HG02798 (cell line): ENCODE measurements around the gene IGF1R.

Source experiments
- ATAC-seq: cut with Tn5 transposase; IDR thresholded peaks from one replicate; pipeline ENCODE4 v1.9.1; 2021; ENCODE audit warnings: mild to moderate bottlenecking; ENCODE audit not compliant: unreplicated experiment, poor library complexity

The IGF1R gene

DNA sequence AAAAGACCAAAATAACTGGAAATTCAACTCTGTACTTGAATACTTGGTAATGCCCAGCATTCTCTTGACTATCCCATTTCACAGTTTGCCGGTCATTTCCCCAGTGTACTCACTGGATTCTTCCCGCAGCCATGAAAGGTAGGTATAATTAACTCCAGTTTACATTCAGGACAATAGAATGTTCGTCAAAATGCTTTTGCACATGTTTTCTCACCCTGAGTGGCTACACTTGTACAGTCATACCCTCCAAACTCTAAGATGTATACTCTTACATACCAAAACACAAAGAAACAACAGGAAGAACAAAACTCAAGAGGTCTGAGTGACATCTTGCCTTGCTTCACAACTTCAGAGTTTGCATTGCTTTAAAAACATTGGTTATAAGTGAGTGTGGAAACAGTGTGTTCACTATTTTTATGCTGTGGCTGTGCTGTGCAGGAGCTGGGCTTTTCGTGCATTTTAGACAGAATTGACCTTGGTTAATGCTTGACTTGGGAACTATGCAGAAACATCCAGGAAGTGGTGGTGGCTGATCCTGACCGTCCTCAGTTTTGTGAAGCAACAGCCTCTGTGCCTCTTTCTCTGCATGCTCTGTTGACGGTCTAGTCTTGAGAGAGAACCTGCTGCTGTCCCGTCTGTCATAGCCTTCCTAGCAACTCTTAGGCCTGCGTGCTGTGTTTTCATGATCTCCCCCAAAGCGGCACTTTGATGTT is 90.5 kb downstream of the IGF1R start:
- ATAC-seq, result no peak

DNA sequence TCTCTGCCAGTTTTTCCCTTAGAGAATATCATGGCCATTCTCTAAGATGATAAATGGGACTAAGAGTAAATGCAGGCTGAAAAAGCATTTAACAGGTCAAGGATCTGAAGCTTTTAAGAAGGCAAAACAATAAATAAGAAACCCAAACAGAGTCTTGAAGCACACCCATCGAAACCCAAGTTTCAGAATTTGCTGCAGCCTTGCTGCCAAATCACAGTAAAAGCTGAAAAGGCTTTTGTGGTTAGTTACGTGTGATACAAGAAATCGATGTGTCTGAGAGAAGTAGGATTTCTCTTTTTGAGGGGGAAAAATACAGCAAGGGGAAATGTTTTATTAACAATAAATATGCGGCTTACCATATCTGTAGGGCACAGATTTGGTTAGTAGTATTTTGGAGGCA is 92.0 kb downstream of the IGF1R start:
- ATAC-seq, result no peak

DNA sequence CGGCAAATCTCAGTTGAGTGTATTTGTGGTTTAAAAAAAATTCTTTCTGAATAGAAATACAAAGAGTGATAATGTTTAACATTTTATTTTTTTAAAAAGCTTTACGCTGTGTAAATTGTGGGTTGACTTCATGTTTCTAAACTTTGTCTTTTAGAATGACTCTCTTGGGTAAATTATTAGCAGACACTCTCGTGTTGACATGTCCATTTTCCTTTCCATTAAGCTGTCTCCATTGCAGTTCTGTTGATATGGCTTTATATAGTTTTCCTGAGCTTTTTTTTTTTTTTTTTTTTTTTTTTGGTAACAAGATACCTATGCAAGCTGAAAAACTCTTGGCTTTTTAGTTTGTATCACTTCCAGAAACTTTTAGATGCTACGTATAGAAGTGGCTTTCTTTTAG is 92.6 kb downstream of the IGF1R start:
- ATAC-seq, result no peak

DNA sequence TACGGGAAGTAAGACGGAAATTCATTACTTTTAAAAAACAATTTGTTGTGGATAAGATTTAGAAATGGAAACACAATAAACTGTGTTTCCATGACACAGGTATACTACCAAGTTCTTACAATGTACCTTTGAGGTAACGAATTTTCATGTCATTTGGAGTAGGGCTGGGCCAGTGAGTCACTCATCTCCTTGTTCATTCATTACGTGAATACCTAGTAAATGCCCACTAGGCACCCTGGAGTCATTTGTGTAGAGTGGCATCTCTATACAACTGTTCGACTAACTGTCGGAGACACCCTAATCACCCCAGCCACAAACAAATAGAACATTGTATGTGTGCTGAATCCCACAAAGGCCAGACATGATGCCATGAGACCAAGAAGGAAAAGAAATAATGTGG is 94.8 kb downstream of the IGF1R start:
- no peak for ATAC-seq

DNA sequence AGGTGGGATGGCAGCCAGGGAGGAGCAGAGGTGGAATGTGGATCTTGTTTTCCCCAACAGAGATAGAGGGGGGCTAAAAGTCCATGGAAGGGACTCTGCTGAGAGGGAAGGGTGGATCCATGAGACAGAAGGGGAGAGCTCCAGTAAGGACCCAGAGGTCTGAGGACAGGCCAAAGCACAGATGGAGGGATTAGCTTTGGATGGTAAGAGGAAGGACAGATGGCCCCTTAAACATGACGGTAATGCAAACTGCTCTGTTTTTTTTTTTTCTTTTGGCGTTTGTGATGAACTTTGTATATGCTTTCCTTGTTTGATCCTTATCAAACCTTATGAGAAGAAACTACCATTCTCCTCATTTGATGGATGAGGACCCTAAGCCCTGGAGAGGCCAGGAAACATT is 96.2 kb downstream of the IGF1R start:
- ATAC-seq, result no peak

DNA sequence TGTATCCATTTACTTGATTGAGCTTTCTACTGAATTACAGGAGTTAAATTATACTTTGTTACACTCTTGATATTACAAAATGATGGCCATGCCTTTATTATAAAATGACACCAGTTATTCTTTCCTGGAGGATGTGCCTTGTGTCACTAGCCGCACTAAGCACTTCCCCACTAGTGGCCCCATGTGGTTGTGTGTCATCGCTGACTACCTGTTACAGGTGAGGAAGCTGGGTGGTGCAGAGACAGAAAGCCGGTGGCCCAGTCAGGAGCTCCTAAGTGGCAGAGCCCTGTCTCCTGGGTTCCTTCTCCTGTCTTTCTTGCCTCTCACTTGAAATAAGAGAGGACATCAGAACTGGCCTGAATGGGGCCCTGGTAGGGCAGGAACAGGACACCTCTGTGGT is 96.8 kb downstream of the IGF1R start:
- ATAC-seq, result no peak

DNA sequence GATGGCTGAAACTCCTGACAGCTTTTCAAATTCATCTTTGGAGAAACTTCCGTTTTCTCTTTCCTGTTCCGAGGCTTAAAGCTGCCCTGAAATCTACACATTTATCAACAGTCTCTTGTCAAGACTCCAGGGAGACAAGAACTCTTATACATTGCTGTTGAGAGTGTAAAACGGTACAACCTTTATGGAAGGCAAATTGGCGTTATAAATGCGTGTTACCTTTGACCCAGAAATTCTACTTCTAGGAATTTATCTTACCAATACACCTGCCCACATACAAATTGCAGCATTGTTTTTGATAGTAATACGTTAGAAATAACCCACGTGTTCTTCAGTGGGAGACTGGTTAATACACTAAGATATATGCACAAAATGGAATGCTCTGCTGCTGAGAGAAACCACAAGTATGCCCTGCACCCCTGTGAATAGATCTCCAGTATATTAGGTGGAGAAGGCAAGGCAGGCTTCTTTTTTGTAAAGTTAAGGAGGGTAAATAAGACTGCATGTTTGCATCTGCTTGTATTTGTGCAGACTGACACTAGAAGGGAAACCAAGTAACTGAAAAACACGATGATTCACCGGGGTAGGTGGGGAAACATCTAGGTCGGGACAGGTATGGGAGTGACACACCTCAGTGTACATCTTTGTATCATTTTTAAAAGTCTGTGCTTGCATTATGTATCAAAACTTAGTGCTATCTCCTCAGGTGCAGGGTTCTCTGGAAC is 97.5 kb downstream of the IGF1R start:
- ATAC-seq, result no peak

DNA sequence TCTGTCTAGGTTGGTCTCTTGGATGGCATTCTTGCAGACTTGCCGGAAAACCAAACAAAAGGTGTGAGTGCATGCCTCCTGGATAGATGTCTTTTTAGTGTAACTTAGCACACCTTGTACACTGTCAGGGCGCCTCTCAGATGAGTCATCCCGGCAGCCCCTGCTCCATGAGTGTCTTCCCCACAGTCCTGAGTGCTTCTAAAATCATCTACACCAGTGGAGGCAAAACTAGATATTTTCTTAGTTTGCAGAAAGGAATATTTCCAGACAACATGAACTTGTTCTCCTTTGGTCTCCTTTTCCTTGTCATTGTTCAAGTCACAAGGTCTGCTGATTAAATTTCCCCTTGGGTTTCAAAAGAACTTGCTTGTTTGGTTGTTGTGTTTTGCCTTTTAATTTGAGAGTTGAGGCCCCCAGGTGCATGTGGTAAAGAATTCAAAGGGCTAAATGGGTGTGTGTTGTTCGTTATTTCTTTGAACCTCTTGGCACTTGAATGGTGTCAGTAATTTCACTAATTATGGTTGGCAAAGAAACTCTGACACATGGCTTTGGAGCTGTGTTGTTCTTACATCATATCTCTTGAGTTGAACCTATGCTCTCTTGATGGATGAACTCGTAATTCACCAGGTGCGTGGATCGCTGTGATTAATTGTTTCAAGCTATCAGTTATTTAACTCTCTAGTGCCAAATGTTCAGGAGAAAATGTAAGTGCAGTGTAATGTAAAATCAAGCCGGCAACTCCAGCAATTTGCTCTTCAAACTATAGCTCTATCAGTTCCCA is 98.2 kb downstream of the IGF1R start:
- ATAC-seq, result no peak

DNA sequence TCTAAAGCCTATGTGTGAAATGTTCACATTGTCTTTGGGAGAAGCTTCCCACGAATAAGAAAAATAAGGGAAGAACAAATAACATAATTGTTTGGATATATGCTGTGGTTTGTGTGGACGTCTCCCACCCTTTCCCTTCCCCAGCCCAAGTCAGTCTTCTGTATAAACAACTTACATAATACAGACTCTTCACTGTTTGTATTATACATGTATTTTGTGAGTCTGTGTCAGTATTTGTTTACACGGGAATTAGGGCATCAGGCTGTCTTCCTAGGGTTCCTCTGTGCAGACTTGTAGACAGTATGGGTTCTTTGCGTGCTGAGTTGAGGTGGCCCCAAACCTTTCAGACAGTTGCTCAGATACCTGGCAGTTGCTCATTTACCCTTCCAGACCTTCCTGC is 103.4 kb downstream of the IGF1R start:
- no peak for ATAC-seq

DNA sequence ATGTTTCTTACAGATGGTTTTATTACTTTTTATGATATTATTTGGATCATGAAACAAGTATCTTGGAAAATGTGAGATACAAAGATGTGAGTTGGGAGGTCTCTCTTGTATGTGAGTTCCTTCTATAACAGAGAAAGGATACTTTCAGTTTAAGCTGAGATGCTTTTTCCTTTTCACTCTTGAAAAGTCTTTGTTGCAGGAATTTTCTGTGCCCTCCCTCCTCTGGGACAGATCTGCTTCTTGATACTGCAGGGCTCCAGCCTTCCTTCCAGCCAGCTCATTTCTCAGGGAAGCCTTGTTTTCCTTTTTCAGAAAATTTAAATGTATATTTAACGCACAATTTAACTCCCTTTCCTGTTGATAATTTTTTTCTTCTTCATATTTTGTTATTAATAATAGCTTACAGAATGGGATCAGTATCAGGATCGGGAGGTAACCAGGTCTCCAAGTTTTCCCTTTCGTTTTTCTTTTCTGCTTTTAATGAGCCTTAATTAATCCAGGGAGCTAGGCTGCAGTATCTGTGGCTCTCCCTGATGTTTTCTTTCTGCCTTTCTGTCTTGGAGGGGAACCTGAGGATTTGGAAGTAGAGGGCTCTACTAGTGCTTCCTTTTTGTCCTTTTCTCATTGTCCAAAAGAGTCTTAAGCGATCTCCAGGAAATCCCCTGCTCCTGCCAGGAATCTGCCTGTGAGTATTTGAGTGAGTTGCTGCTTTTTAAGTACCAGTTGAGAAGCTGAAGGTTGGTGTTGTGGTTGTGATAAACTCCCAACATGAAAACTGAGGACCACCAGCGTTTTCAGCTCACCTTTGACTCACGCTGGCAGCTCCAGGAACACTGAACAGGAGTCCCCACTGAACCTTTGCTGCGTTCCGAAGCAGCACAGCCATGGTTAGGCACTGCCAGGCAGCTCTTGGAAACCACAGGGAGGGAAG is 105.7 kb downstream of the IGF1R start:
- ATAC-seq, result no peak

DNA sequence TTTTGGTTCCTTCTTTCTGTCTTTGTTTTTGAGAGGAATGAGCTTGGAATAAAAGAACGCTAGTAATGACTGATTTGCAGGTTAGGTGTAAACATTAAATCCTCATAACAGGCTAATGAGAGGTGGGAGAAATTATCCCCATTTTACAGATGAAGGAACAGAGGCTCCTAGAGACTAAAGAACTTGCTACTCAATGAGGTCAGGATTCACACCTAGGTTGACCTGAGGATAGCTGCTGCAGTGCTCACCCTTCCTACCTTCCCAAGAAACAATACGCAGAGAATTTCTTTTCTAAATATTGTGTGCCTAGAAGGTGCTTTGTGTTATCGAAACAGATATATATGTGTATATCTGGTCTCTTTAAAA is 106.3 kb downstream of the IGF1R start:
- no peak for ATAC-seq

DNA sequence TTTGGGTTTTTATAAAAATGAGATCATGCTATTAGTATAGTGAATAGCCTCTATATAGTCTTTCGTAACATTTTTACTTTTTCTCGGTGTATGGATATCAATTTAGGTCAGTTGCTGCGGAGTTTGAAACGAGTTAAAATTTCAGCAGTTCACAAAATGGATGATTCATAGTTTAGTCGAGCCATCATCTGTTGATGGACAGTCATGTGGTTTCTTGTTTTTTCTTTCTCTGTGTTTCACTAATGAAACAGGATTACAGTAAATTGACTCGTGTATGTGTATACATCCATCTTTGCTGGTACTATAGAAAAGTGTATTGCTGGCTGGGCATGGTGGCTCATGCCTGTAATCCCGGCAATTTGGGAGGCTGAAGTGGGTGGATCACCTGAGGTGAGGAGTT is 106.8 kb downstream of the IGF1R start:
- ATAC-seq, result no peak

DNA sequence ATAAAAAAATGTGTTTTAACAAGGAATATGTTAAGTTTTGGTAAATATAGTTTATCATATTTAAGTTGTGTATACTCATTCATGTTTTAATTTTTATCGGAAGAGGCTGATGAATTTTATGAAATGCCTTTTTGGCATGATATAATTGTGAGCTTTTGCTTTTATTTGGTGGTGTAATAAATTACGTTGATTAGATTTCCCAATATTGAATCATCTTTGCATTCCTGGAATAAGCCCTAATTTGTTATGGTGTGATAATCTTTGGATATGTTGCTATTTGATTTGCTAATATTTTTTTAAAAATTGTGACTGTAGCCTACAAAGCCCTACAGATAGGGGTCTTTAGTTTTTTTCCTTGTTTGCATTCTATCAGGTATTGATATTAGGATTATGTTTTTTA is 107.4 kb downstream of the IGF1R start:
- ATAC-seq, result no peak

DNA sequence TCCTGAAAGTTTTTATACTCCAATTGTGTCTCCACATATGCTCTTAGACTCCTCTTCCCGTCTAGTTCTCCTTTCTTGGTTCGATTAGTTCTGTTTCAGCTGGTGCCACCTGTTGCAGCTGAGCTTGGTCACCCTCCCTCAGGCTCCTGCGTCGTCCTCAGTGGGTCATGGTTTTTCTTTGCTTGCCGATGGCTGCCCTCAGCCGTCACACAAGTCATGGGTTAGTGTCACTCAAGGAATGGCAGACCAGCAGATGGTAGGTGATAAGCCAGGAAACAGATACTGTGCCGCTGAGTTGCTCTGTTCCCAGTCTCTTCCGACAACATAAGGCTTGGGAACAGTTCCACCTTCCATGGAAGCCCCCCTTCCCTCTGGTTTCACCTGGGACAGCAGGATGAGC is 109.9 kb downstream of the IGF1R start:
- no peak for ATAC-seq

DNA sequence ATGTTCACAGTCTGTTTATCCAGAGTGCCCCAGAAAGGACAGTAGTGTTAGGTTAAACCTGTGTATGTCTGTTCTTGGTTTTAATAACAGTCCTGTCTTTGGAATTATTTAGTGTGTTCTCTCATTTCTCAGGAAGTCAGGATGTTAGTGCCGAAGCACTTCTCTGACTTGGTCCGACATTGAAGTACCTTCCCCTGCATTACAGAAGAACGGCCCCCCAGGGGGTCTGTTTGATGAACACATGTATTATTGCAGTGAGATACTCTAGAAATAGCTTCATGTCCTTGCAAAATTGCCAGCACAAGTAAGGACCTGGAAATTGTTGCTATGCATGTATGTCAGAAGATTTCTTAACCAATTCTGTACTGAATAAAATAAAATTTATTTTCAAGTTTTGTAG is 110.9 kb downstream of the IGF1R start:
- no peak for ATAC-seq

DNA sequence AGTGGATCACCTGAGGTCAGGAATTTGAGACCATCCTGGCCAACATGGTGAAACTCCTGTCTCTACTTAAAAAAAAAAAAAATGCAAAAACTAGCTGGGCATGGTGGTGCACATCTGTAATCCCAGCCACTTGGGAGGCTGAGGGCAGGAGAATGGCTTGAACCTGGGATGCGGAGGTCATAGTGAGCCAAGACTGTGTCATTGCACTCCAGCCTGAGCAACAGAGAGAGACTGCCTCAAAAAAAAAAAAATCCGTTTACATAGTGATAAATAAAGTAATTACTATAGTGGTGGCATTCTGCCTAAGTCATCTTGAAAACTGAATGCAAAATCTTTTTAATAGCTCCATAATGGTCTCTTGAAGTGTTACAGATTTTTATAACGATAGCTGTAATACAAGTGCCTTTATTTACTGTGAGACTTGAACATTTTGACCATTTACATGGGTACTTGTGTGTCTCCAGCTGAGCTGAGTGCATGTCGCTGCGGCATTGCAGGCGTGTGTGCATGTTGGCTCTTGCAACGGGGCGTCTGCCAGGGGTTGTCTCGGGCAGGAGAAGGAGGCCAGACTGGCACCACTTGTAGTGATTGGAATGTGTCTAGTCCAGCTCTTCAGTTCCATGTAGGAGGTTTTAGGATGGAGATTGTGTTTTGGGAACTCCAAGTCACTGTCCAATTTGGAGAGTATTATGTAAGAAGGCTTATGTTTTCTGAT is 111.9 kb downstream of the IGF1R start:
- ATAC-seq, result no peak

DNA sequence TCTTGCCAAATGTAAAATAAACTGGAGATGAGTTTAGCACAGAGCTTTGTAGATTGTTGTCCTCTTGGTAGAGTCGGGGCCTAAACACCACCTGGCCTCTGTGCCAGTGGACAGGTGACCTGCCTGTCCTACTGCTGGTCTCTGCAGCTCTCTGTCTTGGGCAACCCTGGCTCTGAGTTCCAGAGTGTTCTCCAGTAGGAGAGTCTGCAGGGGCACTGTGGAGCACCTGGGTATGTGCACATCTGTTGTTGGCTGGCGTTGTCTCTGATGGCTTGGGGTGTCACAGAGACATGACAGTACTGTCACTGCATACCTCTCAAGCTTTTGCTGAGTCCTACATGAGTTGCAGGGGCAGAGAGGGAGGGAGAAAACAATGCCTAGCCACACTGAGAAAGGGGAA is 112.6 kb downstream of the IGF1R start:
- no peak for ATAC-seq

DNA sequence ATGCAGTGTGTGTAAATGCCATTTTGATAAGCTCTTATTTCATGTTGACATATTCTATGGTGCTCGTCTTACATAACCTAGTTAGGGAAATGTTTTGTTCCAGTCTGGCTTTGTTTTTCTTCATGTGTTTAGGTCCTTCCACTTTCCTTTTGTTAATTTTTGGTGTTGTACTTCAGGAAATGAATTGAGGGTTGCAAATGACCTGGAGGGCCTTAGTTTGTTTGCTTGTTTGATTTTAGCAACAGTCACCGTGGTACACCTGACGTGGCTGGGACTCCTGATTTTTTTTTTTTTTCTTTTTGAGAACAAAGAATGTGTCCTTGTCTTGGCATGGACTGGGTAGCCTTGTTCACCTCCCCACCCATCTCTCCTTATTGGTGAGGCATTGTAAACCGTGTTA is 114.8 kb downstream of the IGF1R start:
- ATAC-seq, result no peak

DNA sequence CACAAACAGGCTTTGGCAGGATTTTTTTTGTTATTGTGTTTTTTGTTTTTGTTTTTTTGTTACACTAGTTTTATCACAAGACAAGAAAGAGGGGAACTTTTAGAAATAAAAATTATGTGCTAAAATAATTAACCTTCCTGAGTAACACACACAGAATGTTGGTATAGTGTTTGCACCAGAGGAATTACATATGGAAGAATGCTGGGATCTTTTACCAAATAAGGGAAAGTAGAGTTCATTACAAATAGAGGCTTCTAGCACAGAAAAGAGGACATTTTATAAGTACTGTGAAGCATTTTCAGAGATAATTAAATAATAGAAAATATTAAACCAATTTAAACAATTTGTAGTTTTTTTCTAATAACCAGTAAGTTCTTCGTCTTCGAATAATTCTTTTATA is 116.0 kb downstream of the IGF1R start:
- ATAC-seq, result no peak

DNA sequence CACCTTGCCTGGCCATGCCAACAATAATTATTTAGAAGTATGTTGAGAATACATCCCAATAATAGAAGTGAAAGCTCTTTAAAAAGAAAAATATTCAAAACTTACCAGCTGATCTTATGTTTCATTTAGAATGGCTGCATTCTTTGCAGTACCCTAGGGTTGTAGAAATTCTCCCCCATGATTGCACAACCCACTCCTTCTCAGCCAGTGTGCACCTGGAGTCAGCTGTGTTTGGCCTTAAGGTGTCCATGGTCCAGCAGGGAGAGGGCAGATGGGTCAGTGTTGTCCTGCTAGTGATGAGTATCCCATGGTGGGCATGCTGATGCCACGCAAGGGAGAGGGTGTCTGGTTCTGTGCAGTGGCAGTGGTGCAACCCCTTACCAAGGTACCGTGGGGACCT is 117.3 kb downstream of the IGF1R start:
- no peak for ATAC-seq
